ENCODE results near the gene HDGFL2.

- no peak for TF ChIP-seq FOS (IDR thresholded peaks at IDR 0.05; ENCODE audit: borderline replicate concordance, extremely low read depth, insufficient read length)
- no peak for TF ChIP-seq CTCF (IDR thresholded peaks at IDR 0.05 in 2 of 3, conservative IDR thresholded peaks at IDR 0.05 in 1 of 3; ENCODE audit: control insufficient read depth in 2 of 3, extremely low read depth in 1 of 3, insufficient read depth in 1 of 3, low read depth in 3 of 3, low read length in 3 of 3)
- TF ChIP-seq NFYB (IDR thresholded peaks at IDR 0.05; ENCODE audit: insufficient read depth, low read depth, low read length) = no peak
- no peak for TF ChIP-seq POLR2AphosphoS2 (IDR thresholded peaks at IDR 0.05; ENCODE audit: low read depth, low read length)
Measured at GRCh38 chr19:4522291-4523002, 50.4 kb downstream of the HDGFL2 start.

Data from GM12878 (cell line).